Measurements from ENCODE around the gene ARHGEF17. TPM values are rescaled to one million over a fixed set of nuclear protein-coding genes. Genes with fewer than 3 reads are reported as not detected.

ARHGEF17 gene
- total and polyA plus RNA-seq, 8 donors: 5.0 to 66.5 (median 33.6) TPM

DNA sequence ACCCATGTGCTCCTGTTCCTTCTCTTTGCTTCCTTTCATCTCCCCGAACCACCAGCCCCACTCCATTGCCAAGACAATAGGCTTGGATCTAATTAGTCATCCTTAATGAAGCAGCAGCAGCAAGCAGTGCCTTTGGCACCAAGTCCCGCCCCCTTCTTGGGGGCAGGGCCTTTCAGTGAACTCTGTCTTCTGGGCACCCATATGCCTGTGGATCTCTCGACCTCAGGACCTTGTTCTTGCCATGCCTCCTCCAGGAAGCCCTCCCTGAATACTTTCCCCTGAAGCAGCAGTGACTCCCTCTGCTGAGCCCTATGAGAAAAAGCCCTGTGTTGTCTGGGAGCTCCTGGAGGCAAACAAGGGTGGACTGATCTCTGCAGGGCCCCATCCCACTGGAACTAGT is 32.1 kb downstream of the ARHGEF17 start:
- no peak for DNase-seq
- Histone ChIP-seq H3K9me3 (no peaks in the 10 kb centered on the region), H3K4me1 (peaks cover 30 to 75% (median 51%) of the 10 kb centered on the region in 4 donors), H3K36me3 (peaks cover 0 to 9% (median 0%) of the 10 kb centered on the region in 4 donors), H3K4me3 (no peak overlapping the region), H3K27me3 (no peaks in the 10 kb centered on the region), H3K27ac (peak overlapping the region in 1 of 5 donors; percentile 12)
- TF ChIP-seq EP300 (IDR thresholded peaks at IDR 0.05) (no peak), POLR2A (IDR thresholded peaks at IDR 0.05) (no peak), POLR2AphosphoS5 (IDR thresholded peaks at IDR 0.05) (no peak)
- TF ChIP-seq, protein P1, sequence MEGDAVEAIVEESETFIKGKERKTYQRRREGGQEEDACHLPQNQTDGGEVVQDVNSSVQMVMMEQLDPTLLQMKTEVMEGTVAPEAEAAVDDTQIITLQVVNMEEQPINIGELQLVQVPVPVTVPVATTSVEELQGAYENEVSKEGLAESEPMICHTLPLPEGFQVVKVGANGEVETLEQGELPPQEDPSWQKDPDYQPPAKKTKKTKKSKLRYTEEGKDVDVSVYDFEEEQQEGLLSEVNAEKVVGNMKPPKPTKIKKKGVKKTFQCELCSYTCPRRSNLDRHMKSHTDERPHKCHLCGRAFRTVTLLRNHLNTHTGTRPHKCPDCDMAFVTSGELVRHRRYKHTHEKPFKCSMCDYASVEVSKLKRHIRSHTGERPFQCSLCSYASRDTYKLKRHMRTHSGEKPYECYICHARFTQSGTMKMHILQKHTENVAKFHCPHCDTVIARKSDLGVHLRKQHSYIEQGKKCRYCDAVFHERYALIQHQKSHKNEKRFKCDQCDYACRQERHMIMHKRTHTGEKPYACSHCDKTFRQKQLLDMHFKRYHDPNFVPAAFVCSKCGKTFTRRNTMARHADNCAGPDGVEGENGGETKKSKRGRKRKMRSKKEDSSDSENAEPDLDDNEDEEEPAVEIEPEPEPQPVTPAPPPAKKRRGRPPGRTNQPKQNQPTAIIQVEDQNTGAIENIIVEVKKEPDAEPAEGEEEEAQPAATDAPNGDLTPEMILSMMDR (IDR thresholded peaks at IDR 0.05): no peak
- WGBS, 5 donors: 54 to 73% (median 69%) methylated on average over 3 of the region's 3 CpGs
- intact Hi-C loops (cut with DNase I; ENCODE audit: low total_unique reads): no loop called here

DNA sequence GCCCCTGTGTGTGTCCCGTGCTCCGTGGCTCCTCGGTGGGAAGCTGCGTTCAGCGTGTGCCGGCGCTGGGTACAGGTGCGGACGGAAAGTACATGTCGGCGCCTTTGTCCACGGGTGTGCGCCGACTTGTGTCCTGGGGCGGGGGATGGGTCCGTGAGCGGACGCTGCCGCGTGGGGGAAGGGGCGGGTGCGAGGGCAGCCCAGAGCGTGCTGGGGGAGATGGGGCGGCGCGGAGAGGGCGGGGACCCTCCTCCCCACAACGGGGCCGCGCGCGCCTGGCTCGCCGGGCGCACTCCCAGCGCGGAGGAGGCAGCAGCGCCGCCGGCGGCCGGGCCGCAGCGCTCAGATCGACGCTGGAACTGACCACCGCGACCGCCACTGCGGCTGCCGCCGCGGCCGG is 34.6 kb downstream of the ARHGEF17 start:
- Histone ChIP-seq H3K9me3 (no peaks in the 10 kb centered on the region), H3K27me3 (no peaks in the 10 kb centered on the region), H3K4me1 (peaks cover 25 to 74% (median 50%) of the 10 kb centered on the region in 4 donors), H3K27ac (peak overlapping the region in 2 of 5 donors; percentile 39 to 48), H3K36me3 (peaks cover 0 to 11% (median 10%) of the 10 kb centered on the region in 4 donors), H3K4me3 (peak overlapping the region; percentile 42 to 49 (median 46))
- intact Hi-C loops (cut with DNase I; ENCODE audit: low total_unique reads): no loop called here
- DNase-seq: peak in 1 of 2 donors; percentile 74
- WGBS, 5 donors: 13 to 41% (median 18%) methylated on average over 29 to 54 of the region's 54 CpGs
- TF ChIP-seq POLR2A (IDR thresholded peaks at IDR 0.05) (no peak), POLR2AphosphoS5 (IDR thresholded peaks at IDR 0.05) (no peak), EP300 (IDR thresholded peaks at IDR 0.05) (no peak)
- TF ChIP-seq, protein P1 (IDR thresholded peaks at IDR 0.05): no peak

DNA sequence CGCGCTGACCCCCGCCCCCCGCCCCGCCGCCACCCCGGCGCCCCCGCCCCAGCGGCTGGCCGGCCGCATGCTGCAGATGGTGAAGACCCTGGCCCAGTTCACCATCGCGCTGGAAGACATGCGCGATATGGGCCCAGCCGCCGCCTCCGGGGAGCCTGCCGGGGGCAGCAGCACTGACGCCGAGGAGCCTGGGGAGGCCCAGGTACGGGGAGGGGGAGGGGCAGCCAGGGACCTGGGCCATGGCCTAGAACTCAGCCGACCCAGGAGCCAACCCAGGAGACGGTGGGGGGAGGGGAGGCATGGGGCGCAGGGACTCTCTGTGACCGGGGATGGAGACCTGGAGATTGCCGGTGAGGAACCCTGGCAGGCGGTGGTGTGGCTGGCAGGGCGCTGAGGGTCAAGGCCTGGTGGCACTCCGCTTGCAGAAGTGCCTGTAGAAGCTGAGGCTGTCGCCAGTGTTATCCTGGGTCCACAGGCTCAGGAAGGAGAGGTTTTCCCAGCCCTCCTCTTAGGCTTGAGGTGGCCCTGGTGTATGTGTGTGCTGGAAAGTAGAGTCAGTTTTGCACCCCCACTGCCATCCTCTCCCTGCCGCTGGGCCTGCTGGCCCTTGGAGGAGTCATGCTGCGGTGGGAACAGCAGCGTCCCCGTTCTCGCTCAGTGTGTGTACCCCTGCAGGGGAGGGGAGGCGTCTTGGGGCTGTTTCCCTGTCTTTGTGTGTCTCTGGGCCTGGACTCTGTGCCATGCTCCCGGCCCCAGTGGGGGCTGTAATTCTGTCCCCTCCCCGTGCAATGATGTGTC is 35.2 kb downstream of the ARHGEF17 start:
- TF ChIP-seq POLR2A (IDR thresholded peaks at IDR 0.05): no peak
- no peaks in the 10 kb centered on the region for H3K9me3 ChIP-seq
- 36 to 55% (median 49%) methylated on average over 29 to 40 of the region's 40 CpGs for WGBS, 5 donors
- peak overlapping the region in 2 of 5 donors; percentile 39 to 48 for H3K27ac ChIP-seq
- H3K4me3 ChIP-seq: peak overlapping the region; percentile 42 to 49 (median 46)
- intact Hi-C loops (cut with DNase I; ENCODE audit: low total_unique reads): no loop called here
- H3K27me3 ChIP-seq: no peaks in the 10 kb centered on the region
- H3K4me1 ChIP-seq: peaks cover 25 to 69% (median 46%) of the 10 kb centered on the region in 4 donors
- DNase-seq: peak in 1 of 2 donors; percentile 43
- peaks cover 0 to 17% (median 16%) of the 10 kb centered on the region in 4 donors for H3K36me3 ChIP-seq

GRCh38 chr11:73344191-73344607 is 36.1 kb downstream of the ARHGEF17 start:
- Histone ChIP-seq H3K4me3 (no peak overlapping the region), H3K9me3 (no peaks in the 10 kb centered on the region), H3K4me1 (peaks cover 25 to 60% (median 43%) of the 10 kb centered on the region in 4 donors), H3K27me3 (no peaks in the 10 kb centered on the region), H3K36me3 (peaks cover 0 to 19% (median 18%) of the 10 kb centered on the region in 4 donors), H3K27ac (peak overlapping the region in 1 of 5 donors; percentile 29)
- intact Hi-C loops (cut with DNase I; ENCODE audit: low total_unique reads): no loop called here
- 60 to 82% (median 79%) methylated on average over 1 to 20 of the region's 20 CpGs for WGBS, 5 donors
- TF ChIP-seq EP300 (IDR thresholded peaks at IDR 0.05) (no peak), POLR2AphosphoS5 (IDR thresholded peaks at IDR 0.05) (no peak), POLR2A (IDR thresholded peaks at IDR 0.05) (no peak)
- TF ChIP-seq, protein P1 (IDR thresholded peaks at IDR 0.05): no peak
- DNase-seq: peak in 1 of 2 donors; percentile 64

Data from stomach (tissue), 9 donors.